Thoracic aorta (tissue), 2 donors: ENCODE results near the gene KIAA1671. TPM values are rescaled to one million over a fixed set of nuclear protein-coding genes. Genes with fewer than 3 reads are reported as not detected.

Experiments
- ATAC-seq: fragments of 150-250 bp; one replicate; pipeline ENCODE4 v1.8.0; 2017; ENCODE audit warnings: low read depth; ENCODE audit not compliant: insufficient number of reproducible peaks, low FRiP score
- DNase-seq: peaks from one replicate; pipeline ENCODE4 v3.0.0-alpha.2; 2020; ENCODE audit warnings: low spot score
- H3K27ac ChIP-seq, 2 donors: fragments of 200-600 bp; sonication (generic); 1 replicate in 1 of 2; 2 replicates in 1 of 2; pipeline ENCODE4 v1.5.1; 2016; ENCODE audit warnings: mild to moderate bottlenecking in 2 of 2, moderate library complexity in 2 of 2
- H3K27me3 ChIP-seq: fragments of 200-600 bp; sonication (generic); replicated peaks from 2 replicates; pipeline ENCODE4 v1.6.0; 2016; ENCODE audit warnings: mild to moderate bottlenecking; ENCODE audit not compliant: insufficient read depth
- H3K36me3 ChIP-seq: fragments of 200-600 bp; sonication (generic); one replicate; pipeline ENCODE4 v1.5.1; 2016
- H3K4me1 ChIP-seq, 2 donors: fragments of 200-600 bp; sonication (generic); 1 replicate in 1 of 2; 2 replicates in 1 of 2; pipeline versions ENCODE4 v1.5.1 to v1.6.0; 2016; ENCODE audit warnings: low read depth in 2 of 2, mild to moderate bottlenecking in 1 of 2; ENCODE audit not compliant: control insufficient read depth in 1 of 2
- H3K4me3 ChIP-seq: fragments of 200-600 bp; sonication (generic); 2 replicates; pipeline ENCODE4 v1.5.1; 2016; ENCODE audit warnings: mild to moderate bottlenecking
- H3K9me3 ChIP-seq: fragments of 200-600 bp; sonication (generic); 2 replicates; pipeline ENCODE4 v1.5.1; 2016
- total RNA-seq, 2 donors: library from RNA; depleted of rRNA; stranded (reverse); fragments of >200 nt; gene quantifications; one replicate each; pipeline versions ENCODE4 v1.1.0 to v1.2.3, GENCODE V29; 2016
- TF ChIP-seq, protein P1 (sequence below): fragments of 200-600 bp; sonication (generic); IDR thresholded peaks from one replicate; pipeline ENCODE4 v1.5.1; 2019; ENCODE audit warnings: antibody characterized with exemption

Gene KIAA1671
- total RNA-seq, 2 donors from 2014 or later, result 57.8 to 86.8 TPM

GRCh38 chr22:24982301-24983056 lies 30.0 kb downstream of the KIAA1671 start:
- Histone ChIP-seq H3K4me1 (peaks cover 4 to 5% of the 10 kb centered on the region in 2 donors), H3K4me3 (no peak overlapping the region), H3K9me3 (no peaks in the 10 kb centered on the region), H3K27ac (no peak overlapping the region), H3K27me3 (no peaks in the 10 kb centered on the region), H3K36me3 (no peaks in the 10 kb centered on the region)
- ATAC-seq, result no peak
- no peak for DNase-seq
- TF ChIP-seq, protein P1, sequence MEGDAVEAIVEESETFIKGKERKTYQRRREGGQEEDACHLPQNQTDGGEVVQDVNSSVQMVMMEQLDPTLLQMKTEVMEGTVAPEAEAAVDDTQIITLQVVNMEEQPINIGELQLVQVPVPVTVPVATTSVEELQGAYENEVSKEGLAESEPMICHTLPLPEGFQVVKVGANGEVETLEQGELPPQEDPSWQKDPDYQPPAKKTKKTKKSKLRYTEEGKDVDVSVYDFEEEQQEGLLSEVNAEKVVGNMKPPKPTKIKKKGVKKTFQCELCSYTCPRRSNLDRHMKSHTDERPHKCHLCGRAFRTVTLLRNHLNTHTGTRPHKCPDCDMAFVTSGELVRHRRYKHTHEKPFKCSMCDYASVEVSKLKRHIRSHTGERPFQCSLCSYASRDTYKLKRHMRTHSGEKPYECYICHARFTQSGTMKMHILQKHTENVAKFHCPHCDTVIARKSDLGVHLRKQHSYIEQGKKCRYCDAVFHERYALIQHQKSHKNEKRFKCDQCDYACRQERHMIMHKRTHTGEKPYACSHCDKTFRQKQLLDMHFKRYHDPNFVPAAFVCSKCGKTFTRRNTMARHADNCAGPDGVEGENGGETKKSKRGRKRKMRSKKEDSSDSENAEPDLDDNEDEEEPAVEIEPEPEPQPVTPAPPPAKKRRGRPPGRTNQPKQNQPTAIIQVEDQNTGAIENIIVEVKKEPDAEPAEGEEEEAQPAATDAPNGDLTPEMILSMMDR, result no peak

DNA sequence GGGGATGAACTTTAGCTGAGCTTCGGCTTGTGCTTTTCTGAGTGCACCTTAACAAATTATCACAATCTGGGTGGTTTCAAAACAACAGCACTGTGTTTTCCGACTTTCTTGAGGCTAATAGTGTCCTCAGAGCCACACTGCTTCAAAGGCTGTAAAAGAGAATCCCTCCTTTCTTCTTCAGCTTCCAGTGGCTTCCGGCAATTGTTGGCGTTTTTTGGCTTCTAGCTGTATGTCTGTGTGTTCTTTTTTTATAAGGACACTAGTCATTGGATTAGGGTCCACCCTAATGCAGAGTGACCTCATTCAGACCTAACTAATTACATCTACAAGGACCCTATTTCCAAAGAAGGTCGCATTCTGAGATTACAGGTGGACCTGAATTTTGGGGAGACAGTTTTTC lies 30.6 kb downstream of the KIAA1671 start:
- DNase-seq, result no peak

DNA sequence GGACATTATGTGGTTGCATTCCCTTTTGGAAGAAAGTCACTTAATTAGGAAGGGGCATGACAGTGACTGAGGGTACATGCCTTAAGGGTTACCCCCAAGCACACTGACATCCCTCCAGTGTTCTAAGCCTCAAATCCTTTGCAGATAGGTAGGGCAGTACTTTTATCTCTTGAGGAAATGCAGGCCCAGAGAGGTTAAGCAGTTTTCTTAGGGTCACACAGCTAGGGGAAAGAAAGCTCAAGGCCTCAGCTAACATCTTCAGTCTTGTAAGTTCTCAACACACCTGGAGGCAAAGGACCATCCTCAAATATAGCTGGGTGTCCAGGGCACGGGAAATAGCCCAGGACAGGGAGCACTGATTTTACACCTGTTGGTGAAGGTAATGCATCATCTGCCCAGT lies 31.6 kb downstream of the KIAA1671 start:
- TF ChIP-seq, protein P1, result no peak
- DNase-seq, result no peak
- no peaks in the 10 kb centered on the region for H3K9me3 ChIP-seq
- no peak for ATAC-seq
- no peak overlapping the region for H3K27ac ChIP-seq
- H3K4me1 ChIP-seq, result peaks cover 0 to 1% of the 10 kb centered on the region in 2 donors
- no peaks in the 10 kb centered on the region for H3K36me3 ChIP-seq
- no peak overlapping the region for H3K4me3 ChIP-seq
- H3K27me3 ChIP-seq, result no peaks in the 10 kb centered on the region

More for the DNA sequence above, 30.6 kb downstream of the KIAA1671 start:
- Histone ChIP-seq H3K36me3 (no peaks in the 10 kb centered on the region), H3K9me3 (no peaks in the 10 kb centered on the region), H3K4me3 (no peak overlapping the region), H3K4me1 (peaks cover 0 to 3% of the 10 kb centered on the region in 2 donors), H3K27me3 (no peaks in the 10 kb centered on the region), H3K27ac (no peak overlapping the region)
- TF ChIP-seq, protein P1, result no peak
- no peak for ATAC-seq

DNA sequence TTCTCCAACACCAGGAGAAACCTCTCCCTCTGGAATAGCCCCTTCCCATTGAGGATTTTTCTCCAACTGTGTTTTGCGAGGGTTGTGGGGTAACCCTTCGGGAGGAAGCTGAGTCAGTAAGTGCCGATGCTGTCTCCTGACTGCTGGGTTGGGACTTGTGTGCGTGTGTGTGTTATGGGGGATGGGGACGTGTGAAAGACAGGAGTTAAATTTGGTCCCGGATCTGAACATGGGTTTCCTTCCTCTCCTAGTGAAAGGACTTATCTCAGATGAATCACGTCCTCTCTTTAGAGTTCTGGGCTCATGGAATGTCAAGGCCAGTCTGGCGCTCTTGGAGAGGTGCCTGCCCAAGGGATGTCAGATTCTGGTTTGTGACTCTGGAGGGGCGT lies 33.3 kb downstream of the KIAA1671 start:
- Histone ChIP-seq H3K4me1 (peaks cover 0 to 14% of the 10 kb centered on the region in 2 donors), H3K27me3 (no peaks in the 10 kb centered on the region), H3K4me3 (peak overlapping the region; percentile 39)

DNA sequence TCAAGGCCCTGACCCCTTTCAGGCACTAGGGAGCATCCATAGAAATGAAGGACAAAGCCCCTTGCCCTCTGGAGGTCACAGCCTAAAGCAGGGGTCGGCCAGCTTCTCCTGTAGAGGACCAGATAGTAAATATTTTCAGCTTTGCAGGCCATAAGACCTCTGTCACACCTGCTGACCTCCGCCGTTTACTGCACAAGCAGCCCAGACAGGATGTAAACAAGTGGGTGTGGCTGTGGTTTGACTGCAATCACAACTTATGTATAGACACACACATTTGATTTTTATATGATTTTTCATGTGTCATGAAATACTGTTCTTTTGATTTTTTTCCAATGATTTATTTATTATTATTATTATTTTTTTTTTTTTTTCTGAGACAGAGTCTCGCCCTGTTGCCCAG lies 34.3 kb downstream of the KIAA1671 start:
- TF ChIP-seq, protein P1, result no peak
- H3K9me3 ChIP-seq, result no peaks in the 10 kb centered on the region
- H3K27me3 ChIP-seq, result no peaks in the 10 kb centered on the region
- H3K27ac ChIP-seq, result no peak overlapping the region
- ATAC-seq (no peak), DNase-seq (no peak)
- H3K4me3 ChIP-seq, result no peak overlapping the region
- H3K4me1 ChIP-seq, result peaks cover 8 to 21% of the 10 kb centered on the region in 2 donors
- H3K36me3 ChIP-seq, result no peaks in the 10 kb centered on the region

More for the DNA sequence above, 33.3 kb downstream of the KIAA1671 start:
- Histone ChIP-seq H3K27ac (peak overlapping the region; percentile 53 to 58), H3K9me3 (no peaks in the 10 kb centered on the region), H3K36me3 (no peaks in the 10 kb centered on the region)
- no peak for DNase-seq
- ATAC-seq, result peak; percentile 54
- TF ChIP-seq, protein P1, result no peak
